ENCODE data around the gene MRPL32.

The MRPL32 gene

DNA sequence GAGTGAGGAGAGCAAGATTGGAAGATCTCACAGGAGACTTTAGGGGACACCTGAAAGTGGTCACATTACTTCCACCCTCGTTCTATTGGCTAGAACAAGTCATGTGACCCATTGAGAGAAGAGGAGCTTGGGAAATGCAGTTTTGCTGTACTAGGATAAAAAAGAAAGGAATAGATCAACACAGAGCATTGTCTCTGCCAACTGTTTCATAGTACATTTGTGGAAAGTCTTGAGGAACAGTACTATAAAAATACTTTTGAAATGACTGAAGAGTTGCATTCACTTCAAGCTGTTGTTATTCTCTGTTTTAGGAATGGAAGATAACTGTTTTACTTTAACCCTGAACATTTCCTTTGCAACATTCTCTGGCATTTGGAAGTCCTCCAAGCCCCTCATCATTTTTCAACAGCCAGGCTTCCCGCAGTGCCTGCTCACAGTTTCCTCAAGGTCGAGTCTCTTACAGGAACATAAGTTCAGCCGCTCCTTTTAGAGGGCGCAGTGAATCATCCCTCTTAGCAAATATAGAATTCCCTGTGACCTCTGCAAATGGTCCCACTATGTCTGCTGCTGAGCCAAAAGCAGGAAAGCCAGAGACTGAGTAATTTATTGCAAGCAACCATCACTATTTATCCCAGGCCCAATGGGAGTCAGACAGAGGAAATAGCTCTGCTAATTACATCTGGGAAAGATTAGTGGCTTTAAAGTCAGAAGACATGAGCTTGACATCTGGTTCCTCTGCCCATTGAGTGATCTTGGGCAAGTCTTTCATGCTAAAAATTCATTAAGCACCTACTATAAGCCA lies 40.7 kb downstream of the MRPL32 start:
- DNase-seq: no peak

DNA sequence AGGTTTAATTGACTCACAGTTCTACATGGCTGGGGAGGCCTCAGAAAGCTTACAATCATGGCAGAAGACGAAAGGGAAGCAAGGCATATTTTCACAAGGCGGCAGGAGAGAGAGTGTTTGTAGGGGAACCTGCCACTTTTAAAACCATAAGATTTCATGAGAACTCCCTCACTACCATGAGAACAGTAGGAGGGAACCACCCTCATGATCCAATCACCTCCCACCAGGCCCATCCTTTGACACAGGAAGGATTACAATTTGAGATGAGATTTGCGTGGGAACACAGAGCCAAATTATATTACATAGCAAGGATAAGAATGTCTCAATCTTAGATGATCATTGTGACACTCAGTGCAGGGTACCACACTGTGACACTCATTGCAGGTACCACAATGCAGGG lies 44.2 kb downstream of the MRPL32 start:
- DNase-seq: no peak

DNA sequence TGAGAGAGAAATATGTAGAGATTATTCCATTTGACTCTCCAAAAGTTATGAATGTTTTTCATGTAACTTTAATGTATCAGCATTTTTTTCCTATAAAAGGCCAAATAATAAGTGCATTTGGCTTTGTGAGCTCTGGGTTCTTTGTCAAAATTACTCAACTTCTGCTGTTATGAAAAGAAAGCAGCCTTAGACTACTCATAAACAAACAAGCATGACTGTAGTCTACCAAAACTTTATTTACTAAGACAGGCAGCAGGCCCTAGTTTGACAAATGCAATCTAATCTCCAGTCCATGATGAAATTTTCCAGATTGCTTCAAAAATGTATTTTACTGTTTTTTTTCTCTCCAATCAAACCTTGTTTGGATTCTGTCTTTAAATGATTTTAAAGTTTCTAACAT lies 46.3 kb downstream of the MRPL32 start:
- no peak for DNase-seq

DNA sequence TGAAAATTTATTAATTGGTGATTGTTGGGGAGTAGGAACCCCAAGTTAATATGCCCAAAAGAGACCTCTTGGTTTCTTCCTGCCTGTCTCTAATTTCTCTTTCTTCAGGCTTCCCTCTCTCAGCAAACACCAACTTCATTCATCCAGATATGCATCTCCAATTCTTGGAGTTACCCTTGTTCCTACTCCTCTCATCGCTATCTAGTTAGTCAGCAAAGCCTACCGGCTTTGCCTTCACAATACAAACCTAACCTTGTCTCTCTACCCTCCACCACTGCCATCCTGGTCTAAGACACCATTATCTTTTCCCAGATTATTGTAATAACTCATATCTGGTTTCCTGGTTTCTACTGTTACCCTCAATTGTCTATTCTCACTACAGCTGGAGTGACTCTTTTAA lies 47.9 kb downstream of the MRPL32 start:
- DNase-seq: no peak

DNA sequence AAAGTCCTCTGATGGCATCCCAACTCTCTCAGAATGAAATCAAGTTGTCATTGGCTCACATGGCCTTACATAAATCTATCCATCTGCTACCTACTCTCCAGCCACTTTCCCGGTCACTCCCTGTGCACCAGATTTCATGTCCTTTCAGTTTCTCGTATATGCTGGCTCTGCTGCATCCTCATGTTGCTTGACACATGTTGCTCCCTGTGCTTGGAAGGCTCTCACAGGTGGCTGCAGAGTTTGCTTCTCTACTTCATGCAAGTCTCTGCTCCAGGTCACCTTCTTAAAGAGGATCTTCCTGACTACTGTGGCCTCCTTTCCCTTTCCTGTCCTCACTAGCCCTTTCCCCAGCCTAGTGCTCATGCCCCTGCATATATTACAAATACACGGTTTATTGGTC lies 48.3 kb downstream of the MRPL32 start:
- no peak for DNase-seq

DNA sequence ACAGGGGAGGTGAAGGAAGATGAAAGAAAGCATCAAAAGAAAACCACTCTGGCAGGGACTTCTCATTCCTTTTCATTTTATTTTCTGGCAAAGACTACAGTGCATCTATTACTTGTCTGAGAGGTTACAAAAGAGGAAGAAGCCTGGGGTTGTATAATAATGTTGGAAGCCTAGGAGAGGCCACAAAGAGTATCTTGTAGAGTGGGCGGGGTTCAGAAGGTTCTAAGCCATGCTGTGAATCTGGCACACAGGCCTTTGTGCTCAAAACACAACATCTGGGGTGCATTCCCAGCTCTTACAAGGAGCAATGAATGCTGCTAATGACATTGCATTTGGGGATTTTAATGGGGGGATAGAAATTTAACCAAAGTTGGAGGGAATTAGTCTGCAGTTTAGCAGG lies 49.4 kb downstream of the MRPL32 start:
- no peak for DNase-seq

DNA sequence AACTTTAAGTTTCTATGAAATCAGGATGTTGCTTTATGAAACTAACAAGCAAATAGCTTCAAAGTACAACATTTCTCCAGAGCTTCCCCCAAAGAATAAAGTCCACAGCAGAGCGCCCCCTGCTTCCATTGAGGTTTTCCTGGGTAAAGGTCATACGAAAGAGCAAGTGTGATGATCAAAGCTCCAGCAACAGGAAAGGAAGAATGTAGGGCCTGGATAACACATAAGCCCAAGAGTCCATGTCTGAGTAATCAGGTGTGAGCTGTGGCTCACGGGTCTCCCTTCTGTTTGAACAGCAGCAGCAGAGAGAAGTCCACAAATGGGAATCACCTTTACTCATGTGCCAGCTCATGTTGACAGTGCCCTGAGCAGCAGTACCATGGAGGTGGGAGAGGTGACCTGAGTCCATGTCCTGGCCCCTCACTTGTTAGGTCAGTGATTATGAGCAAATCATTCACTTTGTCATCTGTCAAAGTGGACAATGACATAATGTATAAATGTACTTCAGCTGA lies 50.5 kb downstream of the MRPL32 start:
- DNase-seq: no peak

DNA sequence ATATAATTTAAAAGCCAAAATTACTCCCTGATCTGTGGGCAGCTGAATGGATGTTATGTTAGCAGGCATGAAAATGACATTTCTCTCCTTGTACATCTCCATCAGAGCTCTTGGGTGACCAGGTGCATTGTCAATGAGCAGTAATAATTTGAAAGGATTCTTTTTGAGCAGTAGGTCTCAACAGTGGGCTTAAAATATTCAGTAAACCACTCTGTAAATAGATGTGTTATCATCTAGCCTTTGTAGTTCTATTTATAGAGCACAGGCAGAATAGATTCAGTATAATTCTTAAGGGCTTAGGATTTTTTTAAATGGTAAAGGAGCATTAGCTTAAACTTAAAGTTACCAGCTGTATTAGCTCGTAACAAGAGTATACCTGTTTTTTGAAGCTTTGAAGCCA lies 52.0 kb downstream of the MRPL32 start:
- no peak for DNase-seq

DNA sequence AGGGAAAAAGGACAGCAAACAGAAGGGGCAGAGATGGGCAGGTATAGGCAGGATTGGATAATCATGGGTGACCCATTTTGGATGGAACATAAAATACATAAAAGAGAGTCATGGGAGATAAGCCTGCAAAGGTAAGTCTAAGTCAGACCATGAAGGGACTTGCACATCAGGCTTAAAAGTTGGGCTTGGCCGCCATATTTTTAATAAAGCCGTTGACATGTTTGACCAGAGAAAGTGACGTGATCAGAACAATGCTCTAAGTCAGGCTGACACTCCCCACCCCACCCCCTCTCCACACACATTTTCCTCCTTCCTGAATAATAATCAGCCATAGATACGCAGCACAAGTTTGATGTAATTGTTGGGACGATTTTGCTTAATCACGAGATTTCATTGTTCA lies 54.0 kb downstream of the MRPL32 start:
- no peak for DNase-seq

DNA sequence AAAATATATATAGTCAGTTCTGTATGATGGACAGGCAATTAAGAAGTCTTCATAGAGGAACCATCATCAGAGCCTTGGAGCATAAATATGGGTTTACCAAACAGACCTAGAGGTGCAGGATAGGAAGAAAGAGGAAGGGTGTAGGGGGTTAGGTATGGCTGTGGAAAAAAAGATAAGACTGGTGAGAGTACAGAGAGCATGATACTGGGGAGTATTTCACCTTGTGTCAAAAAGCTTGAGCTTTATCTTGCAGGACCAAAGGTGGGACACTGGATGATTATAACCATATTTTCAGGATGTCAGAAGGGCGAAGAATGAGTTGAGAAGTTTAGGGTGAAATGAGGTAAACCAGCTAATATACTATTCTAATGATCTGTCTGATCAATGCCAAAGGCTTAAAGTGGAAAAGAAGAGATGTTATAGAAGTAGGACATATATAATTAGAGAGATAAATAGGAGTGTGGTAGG lies 54.6 kb downstream of the MRPL32 start:
- DNase-seq: no peak
